Thoracic aorta (tissue), 2 donors: ENCODE data around the gene EEA1. TPM values are rescaled to one million over a fixed set of nuclear protein-coding genes. Genes with fewer than 3 reads are reported as not detected.
A peak's percentile ranks its signal among the peaks of the same experiment; 100 is the strongest.

ENCODE experiments used
- ATAC-seq: fragments of 150-250 bp; one replicate; pipeline ENCODE4 v1.8.0; 2017; ENCODE audit warnings: low read depth; ENCODE audit not compliant: insufficient number of reproducible peaks, low FRiP score
- DNase-seq: peaks from one replicate; pipeline ENCODE4 v3.0.0-alpha.2; 2020; ENCODE audit warnings: low spot score
- H3K27ac ChIP-seq, 2 donors: fragments of 200-600 bp; sonication (generic); 1 replicate in 1 of 2; 2 replicates in 1 of 2; pipeline ENCODE4 v1.5.1; 2016; ENCODE audit warnings: mild to moderate bottlenecking in 2 of 2, moderate library complexity in 2 of 2
- H3K27me3 ChIP-seq: fragments of 200-600 bp; sonication (generic); replicated peaks from 2 replicates; pipeline ENCODE4 v1.6.0; 2016; ENCODE audit warnings: mild to moderate bottlenecking; ENCODE audit not compliant: insufficient read depth
- H3K36me3 ChIP-seq: fragments of 200-600 bp; sonication (generic); one replicate; pipeline ENCODE4 v1.5.1; 2016
- H3K4me1 ChIP-seq, 2 donors: fragments of 200-600 bp; sonication (generic); 1 replicate in 1 of 2; 2 replicates in 1 of 2; pipeline versions ENCODE4 v1.5.1 to v1.6.0; 2016; ENCODE audit warnings: low read depth in 2 of 2, mild to moderate bottlenecking in 1 of 2; ENCODE audit not compliant: control insufficient read depth in 1 of 2
- H3K4me3 ChIP-seq: fragments of 200-600 bp; sonication (generic); 2 replicates; pipeline ENCODE4 v1.5.1; 2016; ENCODE audit warnings: mild to moderate bottlenecking
- H3K9me3 ChIP-seq: fragments of 200-600 bp; sonication (generic); 2 replicates; pipeline ENCODE4 v1.5.1; 2016
- CTCF ChIP-seq: fragments of 200-600 bp; sonication (generic); IDR thresholded peaks from one replicate; pipeline ENCODE4 v1.5.1; 2019; ENCODE audit warnings: antibody characterized with exemption
- total RNA-seq, 2 donors: library from RNA; depleted of rRNA; stranded (reverse); fragments of >200 nt; gene quantifications; one replicate each; pipeline versions ENCODE4 v1.1.0 to v1.2.3, GENCODE V29; 2016

The EEA1 gene
- total RNA-seq = 10 to 100 TPM; 19.1 to 40.1 TPM

GRCh38 chr12:92928962-92929915 lies at the start of gene EEA1:
EEA1 (minus strand) TSS chr12:92929295; CDS start chr12:92929066, 229 bp downstream.
- H3K27ac ChIP-seq = peak within 1 kb of the TSS; percentile 91 to 92
- H3K9me3 ChIP-seq = no peaks in the 10 kb centered on the region
- H3K36me3 ChIP-seq = no peaks in the 10 kb centered on the region
- peak within 1 kb of the TSS; percentile 77 for H3K4me3 ChIP-seq
- H3K4me1 ChIP-seq = peaks cover 24 to 33% of the 10 kb centered on the region in 2 donors
- no peaks in the 10 kb centered on the region for H3K27me3 ChIP-seq
- DNase-seq (peak; percentile 87), ATAC-seq (peak; percentile 92)
- TF ChIP-seq CTCF = peak; percentile 20

- Histone ChIP-seq H3K4me1 (no peaks in the 10 kb centered on the region), H3K4me3 (no peak overlapping the region), H3K9me3 (no peaks in the 10 kb centered on the region), H3K27ac (no peak overlapping the region), H3K27me3 (no peaks in the 10 kb centered on the region), H3K36me3 (no peaks in the 10 kb centered on the region)
- ATAC-seq (no peak), DNase-seq (no peak)
- TF ChIP-seq CTCF = no peak
Observed at GRCh38 chr12:92978607-92979006, 49.5 kb upstream of the EEA1 start.

- Histone ChIP-seq H3K27me3 (no peaks in the 10 kb centered on the region), H3K9me3 (no peaks in the 10 kb centered on the region), H3K4me1 (peaks cover 2 to 3% of the 10 kb centered on the region in 2 donors), H3K36me3 (no peaks in the 10 kb centered on the region), H3K27ac (no peak overlapping the region), H3K4me3 (no peak overlapping the region)
- DNase-seq (no peak), ATAC-seq (no peak)
- no peak for TF ChIP-seq CTCF
Observed at GRCh38 chr12:92977326-92977725, 48.2 kb upstream of the EEA1 start.

GRCh38 chr12:92974759-92975158 lies 45.7 kb upstream of the EEA1 start:
- H3K27me3 ChIP-seq = no peaks in the 10 kb centered on the region
- H3K4me3 ChIP-seq = no peak overlapping the region
- DNase-seq = no peak
- peaks cover 6 to 20% of the 10 kb centered on the region in 2 donors for H3K4me1 ChIP-seq
- no peak overlapping the region for H3K27ac ChIP-seq
- no peaks in the 10 kb centered on the region for H3K36me3 ChIP-seq
- ATAC-seq = no peak
- no peak for TF ChIP-seq CTCF
- H3K9me3 ChIP-seq = no peaks in the 10 kb centered on the region

GRCh38 chr12:92973614-92974013 lies 44.5 kb upstream of the EEA1 start:
- DNase-seq = no peak
- Histone ChIP-seq H3K4me1 (peaks cover 6 to 20% of the 10 kb centered on the region in 2 donors), H3K27me3 (no peaks in the 10 kb centered on the region), H3K9me3 (no peaks in the 10 kb centered on the region), H3K27ac (no peak overlapping the region), H3K4me3 (no peak overlapping the region), H3K36me3 (no peaks in the 10 kb centered on the region)
- TF ChIP-seq CTCF = no peak
- ATAC-seq = no peak
